Omental fat pad (tissue), 4 donors: ENCODE measurements around the gene PACS2. TPM values are rescaled to one million over a fixed set of nuclear protein-coding genes. Genes with fewer than 3 reads are reported as not detected.
"Not testable (repeated sequence)": the region's sequence is repeated elsewhere in the genome, so short reads cannot be mapped to it uniquely, and the experiment has no call there.

Experiments used
- ATAC-seq: fragments of 150-250 bp; one replicate; pipeline ENCODE4 v1.9.1; 2016; ENCODE audit warnings: mild to moderate bottlenecking, moderate library complexity; ENCODE audit not compliant: low FRiP score
- DNase-seq: peaks from one replicate; pipeline ENCODE4 v3.0.0-alpha.2; 2019; ENCODE audit warnings: low spot score
- total RNA-seq, 4 donors: library from RNA; depleted of rRNA; stranded (reverse); fragments of >200 nt; gene quantifications; one replicate each; pipeline ENCODE4 v1.1.0, GENCODE V29; 2016
- TF ChIP-seq, protein P1 (sequence below), 3 donors: fragments of 450-650 bp; IDR thresholded peaks; one replicate each; pipeline ENCODE4 v1.5.1; 2016 to 2017; ENCODE audit warnings: antibody characterized with exemption in 3 of 3, mild to moderate bottlenecking in 3 of 3, moderate library complexity in 2 of 3

Gene PACS2
- total RNA-seq, 4 donors from 2014 or later: 47.5 to 78.5 (median 68.9) TPM

- ATAC-seq: no peak
- TF ChIP-seq, protein P1, sequence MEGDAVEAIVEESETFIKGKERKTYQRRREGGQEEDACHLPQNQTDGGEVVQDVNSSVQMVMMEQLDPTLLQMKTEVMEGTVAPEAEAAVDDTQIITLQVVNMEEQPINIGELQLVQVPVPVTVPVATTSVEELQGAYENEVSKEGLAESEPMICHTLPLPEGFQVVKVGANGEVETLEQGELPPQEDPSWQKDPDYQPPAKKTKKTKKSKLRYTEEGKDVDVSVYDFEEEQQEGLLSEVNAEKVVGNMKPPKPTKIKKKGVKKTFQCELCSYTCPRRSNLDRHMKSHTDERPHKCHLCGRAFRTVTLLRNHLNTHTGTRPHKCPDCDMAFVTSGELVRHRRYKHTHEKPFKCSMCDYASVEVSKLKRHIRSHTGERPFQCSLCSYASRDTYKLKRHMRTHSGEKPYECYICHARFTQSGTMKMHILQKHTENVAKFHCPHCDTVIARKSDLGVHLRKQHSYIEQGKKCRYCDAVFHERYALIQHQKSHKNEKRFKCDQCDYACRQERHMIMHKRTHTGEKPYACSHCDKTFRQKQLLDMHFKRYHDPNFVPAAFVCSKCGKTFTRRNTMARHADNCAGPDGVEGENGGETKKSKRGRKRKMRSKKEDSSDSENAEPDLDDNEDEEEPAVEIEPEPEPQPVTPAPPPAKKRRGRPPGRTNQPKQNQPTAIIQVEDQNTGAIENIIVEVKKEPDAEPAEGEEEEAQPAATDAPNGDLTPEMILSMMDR (IDR thresholded peaks at IDR 0.05): no peak
- DNase-seq: no peak
Observed at GRCh38 chr14:105290621-105291346, 23.8 kb upstream of the PACS2 start.

DNA sequence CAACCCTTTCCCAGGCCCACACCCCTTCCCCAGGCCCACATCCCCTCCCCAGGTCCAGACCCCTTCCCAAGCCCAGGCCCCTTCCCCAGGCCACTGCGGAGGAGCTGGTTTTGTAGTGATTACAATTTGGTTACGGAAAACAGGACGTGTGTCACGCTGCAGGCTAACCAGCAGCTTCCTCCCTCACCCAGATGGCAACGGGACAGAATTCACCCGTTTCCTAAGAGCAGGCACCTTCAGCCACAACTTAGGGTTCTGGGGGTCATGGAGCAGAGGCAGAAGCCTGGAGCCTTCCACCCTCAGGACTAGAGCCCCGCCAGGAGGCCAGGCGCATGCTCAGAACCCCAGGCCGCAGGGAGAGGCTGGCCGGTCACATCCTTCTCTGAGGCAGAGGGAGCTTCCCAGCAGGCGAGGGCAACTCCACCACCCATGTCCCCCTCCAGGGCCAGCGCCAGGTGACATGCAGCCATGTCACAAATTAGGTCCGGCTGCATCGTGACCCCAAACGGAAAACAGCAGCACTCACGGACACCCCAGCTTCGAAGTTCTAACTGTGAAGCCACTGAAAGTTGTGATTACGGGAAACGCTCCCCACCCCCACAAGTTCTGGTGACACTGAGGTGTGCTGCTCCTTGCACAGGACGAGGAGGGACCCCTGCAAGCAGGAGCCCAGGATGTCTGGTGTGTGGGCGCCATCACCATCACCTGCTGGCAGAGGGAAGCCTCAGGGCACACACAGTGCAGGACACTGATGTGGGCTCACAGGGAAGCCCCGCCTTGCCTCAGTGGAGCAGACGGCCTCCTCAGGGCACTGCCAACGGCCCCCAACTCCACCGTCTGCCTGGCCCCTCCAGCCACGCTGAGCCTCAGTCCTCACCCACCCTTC, 21.5 kb upstream of the PACS2 start:
- ATAC-seq (no peak), DNase-seq (no peak)
- TF ChIP-seq, protein P1 (IDR thresholded peaks at IDR 0.05): no peak

GRCh38 chr14:105294142-105294597, 20.4 kb upstream of the PACS2 start:
- DNase-seq (no peak), ATAC-seq (peak; percentile 25)
- TF ChIP-seq, protein P1 (IDR thresholded peaks at IDR 0.05): no peak

DNA sequence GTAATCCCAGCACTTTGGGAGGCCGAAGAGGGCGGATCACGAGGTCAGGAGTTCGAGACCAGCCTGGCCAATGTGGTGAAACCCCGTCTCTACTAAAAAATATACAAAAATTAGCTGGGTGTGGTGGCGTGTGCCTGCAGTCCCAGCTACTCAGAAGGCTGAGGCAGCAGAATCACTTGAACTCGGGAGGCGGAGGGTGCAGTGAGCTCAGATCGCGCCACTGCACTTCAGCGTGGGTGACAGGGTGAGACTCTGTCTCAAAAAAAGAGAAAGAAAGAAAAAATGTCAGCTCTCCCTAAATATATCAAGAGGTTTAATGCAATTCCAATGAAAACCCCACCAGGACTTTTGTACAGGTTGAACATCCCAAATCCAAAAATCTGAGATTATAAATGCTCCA, 17.2 kb upstream of the PACS2 start:
- not testable (repeated sequence) for ATAC-seq

DNA sequence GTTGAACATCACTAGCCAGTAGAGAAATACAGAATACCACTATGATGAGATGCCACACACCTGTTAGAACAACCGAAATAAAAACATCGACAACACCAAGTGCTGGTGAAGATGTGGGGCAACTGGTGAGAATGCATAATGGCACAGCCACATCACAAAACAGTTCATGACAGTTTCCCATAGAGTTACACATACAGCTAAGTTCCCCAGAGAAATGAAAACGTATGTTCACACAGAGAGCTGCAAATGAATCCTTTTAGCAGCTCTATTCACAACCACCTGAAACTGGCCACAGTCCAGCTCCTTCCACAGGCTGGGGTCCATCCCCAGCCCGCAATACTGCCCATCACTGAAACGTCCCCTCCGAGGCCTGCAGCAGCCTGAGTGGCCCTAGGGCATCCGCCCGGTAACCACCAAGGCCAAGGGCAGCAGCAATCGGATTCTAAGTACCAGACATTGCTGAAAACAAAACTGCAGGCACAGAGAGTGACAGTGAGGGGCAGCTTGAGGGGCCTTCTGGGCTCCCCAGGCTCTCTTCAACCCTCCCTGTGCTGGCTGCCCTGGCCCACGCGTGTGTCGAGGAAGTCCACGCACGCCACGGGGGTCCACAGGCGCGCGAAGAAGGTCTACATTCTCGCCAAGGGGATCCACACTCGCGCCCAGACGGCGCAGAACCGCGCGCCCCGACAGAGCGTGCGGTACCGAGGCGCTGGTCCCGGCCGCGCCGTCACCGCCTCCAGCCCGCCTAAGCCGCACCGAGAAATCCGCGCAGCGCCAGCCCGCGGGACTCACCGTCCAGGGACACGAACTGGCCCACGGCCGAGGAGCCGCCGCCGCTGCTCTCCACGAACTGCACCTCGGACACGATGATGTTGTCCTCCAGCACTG, 14.7 kb upstream of the PACS2 start:
- peak; percentile 19 for ATAC-seq
- TF ChIP-seq, protein P1 (IDR thresholded peaks at IDR 0.05): no peak
- DNase-seq: no peak

More for the DNA sequence above, 17.2 kb upstream of the PACS2 start:
- not testable (repeated sequence) for DNase-seq

DNA sequence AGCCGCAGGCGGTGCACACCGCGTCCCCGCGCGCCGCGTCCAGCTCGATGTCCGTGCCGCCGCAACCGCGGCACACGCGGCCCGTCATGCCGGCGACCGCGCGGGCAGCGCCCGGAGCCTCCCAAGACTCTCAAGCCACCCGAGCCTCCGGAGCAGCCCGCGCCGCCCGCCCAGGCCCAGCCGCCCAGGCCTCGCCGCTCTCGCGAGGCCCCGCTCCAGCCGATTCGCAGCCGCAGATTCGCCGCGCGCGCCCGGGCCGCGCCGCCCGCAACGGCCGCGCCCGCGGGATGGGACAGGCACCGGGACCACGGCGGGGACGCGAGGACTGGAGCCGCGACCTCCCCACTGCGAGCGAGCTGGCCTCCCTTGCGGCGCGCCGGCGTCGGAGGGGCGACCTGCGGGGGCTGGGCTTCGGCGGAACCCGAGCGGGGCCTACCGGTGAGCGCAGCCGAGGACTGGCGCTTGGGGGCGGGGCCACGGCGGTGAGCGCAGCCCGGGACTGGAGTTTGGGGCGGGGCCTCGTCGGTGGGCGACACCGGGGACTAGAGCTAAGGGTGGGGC, 13.9 kb upstream of the PACS2 start, which contains the start of gene BRF1:
BRF1 (minus strand) TSS at position 460 of the 561 bp plus-strand sequence; CDS start at position 88, 372 bp downstream.
- peak; percentile 98 for ATAC-seq
- TF ChIP-seq, protein P1 (IDR thresholded peaks at IDR 0.05): no peak
- DNase-seq: peak; percentile 73
